ENCODE data around the gene BOC. TPM values are rescaled to one million over a fixed set of nuclear protein-coding genes. Genes with fewer than 3 reads are reported as not detected.

BOC gene
- total and polyA plus RNA-seq, 2 experiments from 2014 or later = 2.1 to 4.1 TPM

DNA sequence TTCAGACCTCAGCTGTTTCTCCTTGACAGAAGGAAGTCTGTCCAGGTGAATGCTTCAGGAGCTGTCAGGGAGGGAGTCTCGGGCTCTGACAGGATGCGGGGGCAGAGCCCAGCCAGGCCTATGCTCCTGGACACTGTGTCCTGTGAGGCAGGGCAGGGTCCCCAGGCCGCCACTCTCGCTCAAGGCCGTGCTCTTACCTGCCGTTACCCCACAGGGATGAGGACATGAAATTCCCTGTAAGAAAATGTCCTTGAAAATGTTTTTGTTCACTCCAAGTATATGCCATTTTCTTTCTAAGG, 63.9 kb downstream of the BOC start:
- H3K27me3 Mint-ChIP-seq (ENCODE audit: insufficient read depth, low read depth, poor library complexity) = peaks cover 3% of the 10 kb centered on the region
- Histone ChIP-seq H3K4me1 (ENCODE audit: insufficient read depth) (no peaks in the 10 kb centered on the region), H4K20me1 (replicated peaks; ENCODE audit: insufficient read depth) (no peaks in the 10 kb centered on the region), H3K79me2 (replicated peaks; ENCODE audit: insufficient read depth) (no peaks in the 10 kb centered on the region), H3K4me2 (no peak overlapping the region), H2AFZ (no peak overlapping the region), H3K27me3 (ENCODE audit: insufficient read depth) (no peaks in the 10 kb centered on the region), H3K4me3 (no peak overlapping the region), H3K27ac (ENCODE audit: low read depth) (no peak overlapping the region), H3K36me3 (ENCODE audit: insufficient read depth) (no peaks in the 10 kb centered on the region), H3F3A (replicated peaks; ENCODE audit: low read depth) (no peaks in the 10 kb centered on the region), H3K9me2 (ENCODE audit: insufficient read depth) (0 out of 2 replicates have a peak, but pooled peaks cover 2% of the 10 kb centered on the region)
- H3K4me1 Mint-ChIP-seq = peaks cover 18% of the 10 kb centered on the region
- TF ChIP-seq, protein P1, sequence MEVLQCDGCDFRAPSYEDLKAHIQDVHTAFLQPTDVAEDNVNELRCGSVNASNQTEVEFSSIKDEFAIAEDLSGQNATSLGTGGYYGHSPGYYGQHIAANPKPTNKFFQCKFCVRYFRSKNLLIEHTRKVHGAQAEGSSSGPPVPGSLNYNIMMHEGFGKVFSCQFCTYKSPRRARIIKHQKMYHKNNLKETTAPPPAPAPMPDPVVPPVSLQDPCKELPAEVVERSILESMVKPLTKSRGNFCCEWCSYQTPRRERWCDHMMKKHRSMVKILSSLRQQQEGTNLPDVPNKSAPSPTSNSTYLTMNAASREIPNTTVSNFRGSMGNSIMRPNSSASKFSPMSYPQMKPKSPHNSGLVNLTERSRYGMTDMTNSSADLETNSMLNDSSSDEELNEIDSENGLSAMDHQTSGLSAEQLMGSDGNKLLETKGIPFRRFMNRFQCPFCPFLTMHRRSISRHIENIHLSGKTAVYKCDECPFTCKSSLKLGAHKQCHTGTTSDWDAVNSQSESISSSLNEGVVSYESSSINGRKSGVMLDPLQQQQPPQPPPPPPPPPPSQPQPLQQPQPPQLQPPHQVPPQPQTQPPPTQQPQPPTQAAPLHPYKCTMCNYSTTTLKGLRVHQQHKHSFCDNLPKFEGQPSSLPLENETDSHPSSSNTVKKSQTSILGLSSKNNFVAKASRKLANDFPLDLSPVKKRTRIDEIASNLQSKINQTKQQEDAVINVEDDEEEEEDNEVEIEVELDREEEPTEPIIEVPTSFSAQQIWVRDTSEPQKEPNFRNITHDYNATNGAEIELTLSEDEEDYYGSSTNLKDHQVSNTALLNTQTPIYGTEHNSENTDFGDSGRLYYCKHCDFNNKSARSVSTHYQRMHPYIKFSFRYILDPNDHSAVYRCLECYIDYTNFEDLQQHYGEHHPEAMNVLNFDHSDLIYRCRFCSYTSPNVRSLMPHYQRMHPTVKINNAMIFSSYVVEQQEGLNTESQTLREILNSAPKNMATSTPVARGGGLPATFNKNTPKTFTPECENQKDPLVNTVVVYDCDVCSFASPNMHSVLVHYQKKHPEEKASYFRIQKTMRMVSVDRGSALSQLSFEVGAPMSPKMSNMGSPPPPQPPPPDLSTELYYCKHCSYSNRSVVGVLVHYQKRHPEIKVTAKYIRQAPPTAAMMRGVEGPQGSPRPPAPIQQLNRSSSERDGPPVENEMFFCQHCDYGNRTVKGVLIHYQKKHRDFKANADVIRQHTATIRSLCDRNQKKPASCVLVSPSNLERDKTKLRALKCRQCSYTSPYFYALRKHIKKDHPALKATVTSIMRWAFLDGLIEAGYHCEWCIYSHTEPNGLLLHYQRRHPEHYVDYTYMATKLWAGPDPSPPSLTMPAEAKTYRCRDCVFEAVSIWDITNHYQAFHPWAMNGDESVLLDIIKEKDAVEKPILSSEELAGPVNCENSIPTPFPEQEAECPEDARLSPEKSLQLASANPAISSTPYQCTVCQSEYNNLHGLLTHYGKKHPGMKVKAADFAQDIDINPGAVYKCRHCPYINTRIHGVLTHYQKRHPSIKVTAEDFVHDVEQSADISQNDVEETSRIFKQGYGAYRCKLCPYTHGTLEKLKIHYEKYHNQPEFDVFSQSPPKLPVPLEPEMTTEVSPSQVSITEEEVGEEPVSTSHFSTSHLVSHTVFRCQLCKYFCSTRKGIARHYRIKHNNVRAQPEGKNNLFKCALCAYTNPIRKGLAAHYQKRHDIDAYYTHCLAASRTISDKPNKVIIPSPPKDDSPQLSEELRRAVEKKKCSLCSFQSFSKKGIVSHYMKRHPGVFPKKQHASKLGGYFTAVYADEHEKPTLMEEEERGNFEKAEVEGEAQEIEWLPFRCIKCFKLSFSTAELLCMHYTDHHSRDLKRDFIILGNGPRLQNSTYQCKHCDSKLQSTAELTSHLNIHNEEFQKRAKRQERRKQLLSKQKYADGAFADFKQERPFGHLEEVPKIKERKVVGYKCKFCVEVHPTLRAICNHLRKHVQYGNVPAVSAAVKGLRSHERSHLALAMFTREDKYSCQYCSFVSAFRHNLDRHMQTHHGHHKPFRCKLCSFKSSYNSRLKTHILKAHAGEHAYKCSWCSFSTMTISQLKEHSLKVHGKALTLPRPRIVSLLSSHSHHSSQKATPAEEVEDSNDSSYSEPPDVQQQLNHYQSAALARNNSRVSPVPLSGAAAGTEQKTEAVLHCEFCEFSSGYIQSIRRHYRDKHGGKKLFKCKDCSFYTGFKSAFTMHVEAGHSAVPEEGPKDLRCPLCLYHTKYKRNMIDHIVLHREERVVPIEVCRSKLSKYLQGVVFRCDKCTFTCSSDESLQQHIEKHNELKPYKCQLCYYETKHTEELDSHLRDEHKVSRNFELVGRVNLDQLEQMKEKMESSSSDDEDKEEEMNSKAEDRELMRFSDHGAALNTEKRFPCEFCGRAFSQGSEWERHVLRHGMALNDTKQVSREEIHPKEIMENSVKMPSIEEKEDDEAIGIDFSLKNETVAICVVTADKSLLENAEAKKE (CRISPR knock-in tag; IDR thresholded peaks at IDR 0.05) = no peak
- no peak for TF ChIP-seq JUNB (IDR thresholded peaks at IDR 0.05; ENCODE audit: unreplicated experiment)
- TF ChIP-seq ETS1 (IDR thresholded peaks at IDR 0.05) = no peak
- TF ChIP-seq NANOG (IDR thresholded peaks at IDR 0.05; ENCODE audit: borderline replicate concordance) = no peak
- no peak for TF ChIP-seq REST (IDR thresholded peaks at IDR 0.05; ENCODE audit: unreplicated experiment)
- TF ChIP-seq ZNF114 (CRISPR knock-in tag; IDR thresholded peaks at IDR 0.05) = no peak
- TF ChIP-seq EZH2 (IDR thresholded peaks at IDR 0.05; ENCODE audit: low read depth, unreplicated experiment) = no peak
- no peak for TF ChIP-seq EZH2phosphoT487 (IDR thresholded peaks at IDR 0.05; ENCODE audit: unreplicated experiment)
- TF ChIP-seq ZNF331 (CRISPR knock-in tag; IDR thresholded peaks at IDR 0.05; ENCODE audit: low read depth) = no peak
- no peak for TF ChIP-seq CREB1 (CRISPR knock-in tag; IDR thresholded peaks at IDR 0.05; ENCODE audit: low read depth)
- TF ChIP-seq, protein P2, sequence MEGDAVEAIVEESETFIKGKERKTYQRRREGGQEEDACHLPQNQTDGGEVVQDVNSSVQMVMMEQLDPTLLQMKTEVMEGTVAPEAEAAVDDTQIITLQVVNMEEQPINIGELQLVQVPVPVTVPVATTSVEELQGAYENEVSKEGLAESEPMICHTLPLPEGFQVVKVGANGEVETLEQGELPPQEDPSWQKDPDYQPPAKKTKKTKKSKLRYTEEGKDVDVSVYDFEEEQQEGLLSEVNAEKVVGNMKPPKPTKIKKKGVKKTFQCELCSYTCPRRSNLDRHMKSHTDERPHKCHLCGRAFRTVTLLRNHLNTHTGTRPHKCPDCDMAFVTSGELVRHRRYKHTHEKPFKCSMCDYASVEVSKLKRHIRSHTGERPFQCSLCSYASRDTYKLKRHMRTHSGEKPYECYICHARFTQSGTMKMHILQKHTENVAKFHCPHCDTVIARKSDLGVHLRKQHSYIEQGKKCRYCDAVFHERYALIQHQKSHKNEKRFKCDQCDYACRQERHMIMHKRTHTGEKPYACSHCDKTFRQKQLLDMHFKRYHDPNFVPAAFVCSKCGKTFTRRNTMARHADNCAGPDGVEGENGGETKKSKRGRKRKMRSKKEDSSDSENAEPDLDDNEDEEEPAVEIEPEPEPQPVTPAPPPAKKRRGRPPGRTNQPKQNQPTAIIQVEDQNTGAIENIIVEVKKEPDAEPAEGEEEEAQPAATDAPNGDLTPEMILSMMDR (conservative IDR thresholded peaks at IDR 0.05; ENCODE audit: low read depth in 2 of 2) = no peak
- TF ChIP-seq POLR2AphosphoS5 (IDR thresholded peaks at IDR 0.05; ENCODE audit: low read depth) = no peak
- no peak for TF ChIP-seq STAT1 (IDR thresholded peaks at IDR 0.05; ENCODE audit: unreplicated experiment)
- no peaks in the 10 kb centered on the region; the same call in 2 of the 3 replicates for H3K36me3 Mint-ChIP-seq (ENCODE audit: low read depth)
- no peaks in the 10 kb centered on the region for H3K9me3 Mint-ChIP-seq
- no peak overlapping the region for H3K27ac Mint-ChIP-seq
- H3K4me3 Mint-ChIP-seq = no peak overlapping the region
- DNase-seq (ENCODE audit: low spot score) = no peak
- no peak for ATAC-seq
